ENCODE data around the gene NQO2. TPM values are rescaled to one million over a fixed set of nuclear protein-coding genes. Genes with fewer than 3 reads are reported as not detected.
"Not testable (repeated sequence)": the region's sequence is repeated elsewhere in the genome, so short reads cannot be mapped to it uniquely, and the experiment has no call there.

The NQO2 gene
- total RNA-seq, 4 donors from 2014 or later: 24.4 to 40.5 (median 36.7) TPM

- WGBS, 2 donors: 1 to 2% methylated on average over 43 to 53 of the region's 80 CpGs
- intact Hi-C loops (cut with DNase I; ENCODE audit: low total_unique reads): no loop called here
- DNase-seq (ENCODE audit: low spot score in 2 of 2): peak in 1 of 2 donors; percentile 95
- peak overlapping the region; percentile 22 for H3K4me3 ChIP-seq (ENCODE audit: low read depth, poor library complexity, severe bottlenecking)
- TF ChIP-seq, protein P1, sequence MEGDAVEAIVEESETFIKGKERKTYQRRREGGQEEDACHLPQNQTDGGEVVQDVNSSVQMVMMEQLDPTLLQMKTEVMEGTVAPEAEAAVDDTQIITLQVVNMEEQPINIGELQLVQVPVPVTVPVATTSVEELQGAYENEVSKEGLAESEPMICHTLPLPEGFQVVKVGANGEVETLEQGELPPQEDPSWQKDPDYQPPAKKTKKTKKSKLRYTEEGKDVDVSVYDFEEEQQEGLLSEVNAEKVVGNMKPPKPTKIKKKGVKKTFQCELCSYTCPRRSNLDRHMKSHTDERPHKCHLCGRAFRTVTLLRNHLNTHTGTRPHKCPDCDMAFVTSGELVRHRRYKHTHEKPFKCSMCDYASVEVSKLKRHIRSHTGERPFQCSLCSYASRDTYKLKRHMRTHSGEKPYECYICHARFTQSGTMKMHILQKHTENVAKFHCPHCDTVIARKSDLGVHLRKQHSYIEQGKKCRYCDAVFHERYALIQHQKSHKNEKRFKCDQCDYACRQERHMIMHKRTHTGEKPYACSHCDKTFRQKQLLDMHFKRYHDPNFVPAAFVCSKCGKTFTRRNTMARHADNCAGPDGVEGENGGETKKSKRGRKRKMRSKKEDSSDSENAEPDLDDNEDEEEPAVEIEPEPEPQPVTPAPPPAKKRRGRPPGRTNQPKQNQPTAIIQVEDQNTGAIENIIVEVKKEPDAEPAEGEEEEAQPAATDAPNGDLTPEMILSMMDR (IDR thresholded peaks at IDR 0.05): no peak
- TF ChIP-seq POLR2A (IDR thresholded peaks at IDR 0.05): no peak
Measured at GRCh38 chr6:2970753-2971419, 28.8 kb upstream of the NQO2 start.

DNA sequence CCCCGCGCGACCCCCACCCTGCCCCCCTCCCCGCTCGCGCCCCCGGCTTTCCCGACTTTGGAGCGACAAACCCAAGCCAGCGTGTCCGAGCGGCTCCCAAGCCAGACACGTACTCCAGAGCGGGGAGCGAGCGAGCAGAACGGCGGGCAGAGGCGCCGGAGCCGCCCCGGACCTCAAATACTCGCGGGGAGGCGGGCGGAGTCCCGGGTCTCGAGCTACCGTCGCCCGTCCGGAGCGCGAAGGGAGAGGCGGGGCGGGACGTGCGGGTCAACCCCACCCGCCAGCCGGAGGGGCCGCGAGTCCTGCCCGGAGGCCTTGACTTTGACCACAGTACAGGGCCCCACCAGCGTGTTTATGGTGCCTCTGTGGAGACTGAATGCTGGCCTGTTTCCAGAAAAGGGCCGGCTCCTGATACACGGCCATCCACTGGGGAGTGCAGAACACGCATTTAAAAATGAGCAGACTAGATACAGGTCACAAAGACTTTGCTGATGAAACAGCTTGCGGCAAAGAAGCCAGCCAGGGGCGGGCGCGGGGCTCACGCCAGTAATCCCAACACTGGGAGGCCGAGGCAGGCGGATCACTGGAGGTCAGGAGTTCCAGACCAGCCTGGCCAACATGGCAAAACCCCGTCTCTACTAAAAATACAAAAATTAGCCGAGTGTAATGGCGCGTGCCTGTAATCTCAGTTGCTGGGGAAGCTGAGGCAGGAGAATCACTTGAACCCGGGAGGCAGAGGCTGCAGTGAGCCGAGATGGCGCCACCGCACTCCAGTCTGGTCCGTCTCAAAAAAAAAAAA lies 28.1 kb upstream of the NQO2 start, which contains the start of gene SERPINB6:
Gene SERPINB6, minus strand, starts transcription at position 148 of the 799 bp plus-strand sequence. CDS start 12,235 bp downstream, outside the sequence.
- peak; percentile 73 to 96 for DNase-seq (ENCODE audit: low spot score in 2 of 2)
- peak within 1 kb of the TSS; percentile 22 for H3K4me3 ChIP-seq (ENCODE audit: low read depth, poor library complexity, severe bottlenecking)
- 10 to 16% methylated on average over 20 to 31 of the region's 63 CpGs for WGBS, 2 donors
- TF ChIP-seq POLR2A (IDR thresholded peaks at IDR 0.05): no peak
- TF ChIP-seq, protein P1 (IDR thresholded peaks at IDR 0.05): no peak
- intact Hi-C loops (cut with DNase I; ENCODE audit: low total_unique reads): no loop called here

GRCh38 chr6:2972219-2972487 lies 27.5 kb upstream of the NQO2 start:
- DNase-seq (ENCODE audit: low spot score in 2 of 2); H3K4me3 ChIP-seq (ENCODE audit: low read depth, poor library complexity, severe bottlenecking); intact Hi-C loops (cut with DNase I; ENCODE audit: low total_unique reads): not testable (repeated sequence)
- WGBS, 2 donors: 63 to 66% methylated on average over 1 of the region's 1 CpG

- H3K4me3 ChIP-seq (ENCODE audit: low read depth, poor library complexity, severe bottlenecking); intact Hi-C loops (cut with DNase I; ENCODE audit: low total_unique reads); DNase-seq (ENCODE audit: low spot score in 2 of 2): not testable (repeated sequence)
- 95 to 99% methylated on average over 5 of the region's 5 CpGs for WGBS, 2 donors
Measured at GRCh38 chr6:2972685-2973084, 27.0 kb upstream of the NQO2 start.

DNA sequence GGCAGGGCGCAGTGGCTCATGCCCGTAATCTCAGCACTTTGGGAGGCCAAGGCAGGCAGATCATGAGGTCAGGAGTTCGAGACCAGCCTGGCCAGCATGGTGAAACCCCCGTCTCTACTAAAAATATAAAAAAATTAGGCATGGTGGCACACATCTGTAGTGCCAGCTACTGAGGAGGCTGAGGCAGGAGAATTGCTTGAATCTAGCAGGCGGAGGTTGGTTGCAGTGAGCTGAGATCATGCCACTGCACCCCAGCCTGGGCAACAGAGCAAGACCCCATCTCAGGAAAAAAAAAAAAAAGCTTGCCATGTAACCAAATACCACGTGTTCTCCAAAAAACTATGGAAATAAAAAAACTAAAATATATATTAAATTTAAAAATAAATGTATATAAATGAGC lies 26.5 kb upstream of the NQO2 start:
- intact Hi-C loops (cut with DNase I; ENCODE audit: low total_unique reads); H3K4me3 ChIP-seq (ENCODE audit: low read depth, poor library complexity, severe bottlenecking); DNase-seq (ENCODE audit: low spot score in 2 of 2): not testable (repeated sequence)
- WGBS, 2 donors: 96 to 97% methylated on average over 6 of the region's 6 CpGs

- WGBS, 2 donors: 51 to 57% methylated on average over 5 of the region's 5 CpGs
- TF ChIP-seq, protein P1 (IDR thresholded peaks at IDR 0.05): no peak
- no peak for TF ChIP-seq POLR2A (IDR thresholded peaks at IDR 0.05)
- no peak for DNase-seq (ENCODE audit: low spot score in 2 of 2)
- intact Hi-C loops (cut with DNase I; ENCODE audit: low total_unique reads): no loop called here
- H3K4me3 ChIP-seq (ENCODE audit: low read depth, poor library complexity, severe bottlenecking): no peak overlapping the region
Measured at GRCh38 chr6:2973676-2974075, 26.0 kb upstream of the NQO2 start.

DNA sequence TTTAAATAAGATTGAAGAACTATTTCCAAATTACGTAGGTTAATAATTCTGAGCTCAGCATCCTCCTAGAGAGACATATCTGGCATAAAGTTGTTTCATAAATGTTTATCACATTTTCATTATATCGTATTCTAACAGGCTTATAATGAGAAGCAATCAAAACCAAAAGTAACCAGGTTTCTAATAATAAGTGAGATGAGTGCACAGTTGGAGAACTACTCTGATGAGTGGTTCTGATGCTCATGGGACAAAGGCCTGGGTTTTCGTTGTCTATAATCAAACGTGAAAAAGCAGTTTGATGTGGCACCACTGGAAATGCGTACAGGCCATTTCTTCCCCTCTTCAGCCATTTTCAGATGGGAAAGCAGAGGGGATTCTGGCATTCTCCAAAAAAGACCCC lies 23.6 kb upstream of the NQO2 start:
- WGBS, 2 donors: 93 to 95% methylated on average over 5 of the region's 5 CpGs
- no peak overlapping the region for H3K4me3 ChIP-seq (ENCODE audit: low read depth, poor library complexity, severe bottlenecking)
- intact Hi-C loops (cut with DNase I; ENCODE audit: low total_unique reads): no loop called here
- no peak for DNase-seq (ENCODE audit: low spot score in 2 of 2)
- TF ChIP-seq POLR2A (IDR thresholded peaks at IDR 0.05): no peak
- TF ChIP-seq, protein P1 (IDR thresholded peaks at IDR 0.05): no peak

Measured in lower leg skin (tissue), 4 donors.